Measurements from ENCODE around the gene NXF2B.
"Not testable (repeated sequence)": the region's sequence is repeated elsewhere in the genome, so short reads cannot be mapped to it uniquely, and the experiment has no call there.

Gene NXF2B, protein sequence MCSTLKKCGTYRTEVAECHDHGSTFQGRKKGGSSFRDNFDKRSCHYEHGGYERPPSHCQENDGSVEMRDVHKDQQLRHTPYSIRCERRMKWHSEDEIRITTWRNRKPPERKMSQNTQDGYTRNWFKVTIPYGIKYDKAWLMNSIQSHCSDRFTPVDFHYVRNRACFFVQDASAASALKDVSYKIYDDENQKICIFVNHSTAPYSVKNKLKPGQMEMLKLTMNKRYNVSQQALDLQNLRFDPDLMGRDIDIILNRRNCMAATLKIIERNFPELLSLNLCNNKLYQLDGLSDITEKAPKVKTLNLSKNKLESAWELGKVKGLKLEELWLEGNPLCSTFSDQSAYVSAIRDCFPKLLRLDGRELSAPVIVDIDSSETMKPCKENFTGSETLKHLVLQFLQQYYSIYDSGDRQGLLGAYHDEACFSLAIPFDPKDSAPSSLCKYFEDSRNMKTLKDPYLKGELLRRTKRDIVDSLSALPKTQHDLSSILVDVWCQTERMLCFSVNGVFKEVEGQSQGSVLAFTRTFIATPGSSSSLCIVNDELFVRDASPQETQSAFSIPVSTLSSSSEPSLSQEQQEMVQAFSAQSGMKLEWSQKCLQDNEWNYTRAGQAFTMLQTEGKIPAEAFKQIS

DNA sequence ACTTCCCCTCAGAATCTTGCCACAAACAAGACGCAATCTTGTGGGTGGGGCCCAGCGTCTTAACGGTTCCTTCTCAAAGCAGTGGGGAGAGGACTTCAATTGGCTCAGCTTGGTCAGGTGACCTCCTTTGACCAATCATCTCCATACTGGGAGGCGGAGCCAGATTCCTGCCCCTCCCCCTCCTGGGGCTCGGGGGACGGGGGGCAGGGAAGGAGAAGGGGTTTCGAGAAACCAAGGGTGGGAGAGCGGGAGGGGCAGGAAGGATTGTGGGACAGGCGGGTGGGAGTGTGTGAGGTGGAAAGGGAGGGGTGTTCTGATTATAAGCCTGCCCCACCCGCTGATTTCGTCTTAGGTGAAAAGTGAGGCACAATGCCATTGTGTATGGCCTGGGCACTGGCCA is at the start of gene NXF2B:
TSS of gene NXF2B (minus strand) at position 101 of the 400 bp plus-strand sequence. CDS start 59,972 bp downstream, outside the sequence.
- not testable (repeated sequence) for H3K4me3 ChIP-seq (ENCODE audit: low read length); H3K9me3 ChIP-seq (ENCODE audit: control insufficient read depth, low read length); H3K36me3 ChIP-seq (ENCODE audit: control insufficient read depth, insufficient read depth, low read length); H3K4me1 ChIP-seq (ENCODE audit: control insufficient read depth, insufficient read depth, low read length); H3K27me3 ChIP-seq (ENCODE audit: control insufficient read depth, insufficient read depth, low read length); H3K9ac ChIP-seq (ENCODE audit: low read length)

DNA sequence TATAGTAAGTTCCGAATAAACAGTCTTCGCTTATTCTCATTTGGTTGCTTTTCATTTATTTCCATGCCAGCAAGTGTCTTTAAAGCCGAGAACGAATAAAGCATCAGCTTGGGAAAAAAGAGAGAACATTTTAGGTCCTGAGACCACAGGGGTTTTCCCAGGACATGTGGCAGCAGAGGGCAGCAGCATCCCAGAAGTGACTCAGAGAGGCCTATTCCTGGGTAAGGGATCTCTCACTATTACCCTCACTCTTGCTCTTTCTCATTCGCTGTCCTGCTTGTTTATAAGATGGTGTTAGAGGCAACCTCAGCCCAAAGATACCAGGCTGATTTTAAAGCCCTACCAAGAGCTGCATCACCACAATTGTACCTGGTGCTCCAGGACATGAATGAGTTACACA is 39.0 kb upstream of the NXF2B start:
- H3K27me3 ChIP-seq (ENCODE audit: control insufficient read depth, insufficient read depth, low read length); H3K9me3 ChIP-seq (ENCODE audit: control insufficient read depth, low read length); H3K9ac ChIP-seq (ENCODE audit: low read length); H3K36me3 ChIP-seq (ENCODE audit: control insufficient read depth, insufficient read depth, low read length); H3K4me3 ChIP-seq (ENCODE audit: low read length); H3K4me1 ChIP-seq (ENCODE audit: control insufficient read depth, insufficient read depth, low read length): not testable (repeated sequence)

DNA sequence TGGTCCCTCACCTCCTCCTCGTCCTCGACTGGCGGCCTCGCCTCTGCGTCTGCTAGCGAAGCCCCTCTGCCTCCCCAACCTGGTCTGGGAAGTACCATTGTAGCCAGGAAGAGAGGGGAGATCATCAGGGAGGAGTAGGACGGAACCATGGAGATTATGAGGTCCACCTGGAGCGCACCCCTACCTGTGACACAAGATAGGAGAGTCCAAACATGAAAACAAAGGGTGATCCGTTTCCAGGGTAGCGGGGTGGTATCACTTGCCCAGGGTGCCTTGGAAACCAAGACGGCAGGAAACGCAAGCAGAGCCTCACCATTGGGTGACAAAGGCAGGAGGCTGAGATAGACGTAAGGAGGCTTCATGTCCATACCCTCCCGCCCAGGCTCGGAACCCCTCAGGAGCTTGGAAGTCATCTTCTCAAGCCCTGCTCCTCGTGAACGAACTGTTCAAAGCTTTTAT is 32.0 kb upstream of the NXF2B start, which contains the start of gene TCP11X2:
TSS of gene TCP11X2 (minus strand) at position 51 of the 459 bp plus-strand sequence.
- H3K4me1 ChIP-seq (ENCODE audit: control insufficient read depth, insufficient read depth, low read length); H3K36me3 ChIP-seq (ENCODE audit: control insufficient read depth, insufficient read depth, low read length); H3K4me3 ChIP-seq (ENCODE audit: low read length); H3K9me3 ChIP-seq (ENCODE audit: control insufficient read depth, low read length); H3K27me3 ChIP-seq (ENCODE audit: control insufficient read depth, insufficient read depth, low read length); H3K9ac ChIP-seq (ENCODE audit: low read length): not testable (repeated sequence)

DNA sequence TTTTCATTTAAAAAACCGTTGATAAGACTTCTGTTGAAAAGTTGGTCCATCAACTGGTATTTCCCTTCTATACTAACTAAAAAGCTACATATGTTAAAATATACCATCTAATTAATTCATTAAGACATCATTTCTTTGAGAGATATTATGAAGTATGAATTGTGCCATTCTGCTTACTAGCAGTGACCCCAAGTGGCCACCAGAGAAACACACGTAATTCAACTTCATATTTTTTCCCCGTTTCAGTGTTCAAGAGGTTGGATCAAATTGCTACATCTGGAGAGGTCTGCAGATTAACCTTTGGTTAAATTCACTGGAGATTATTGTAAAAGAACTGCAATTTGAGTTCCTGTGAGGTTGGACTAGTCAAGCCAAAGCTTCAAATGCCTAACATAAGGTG is 30.4 kb upstream of the NXF2B start:
- not testable (repeated sequence) for H3K9me3 ChIP-seq (ENCODE audit: control insufficient read depth, low read length)

DNA sequence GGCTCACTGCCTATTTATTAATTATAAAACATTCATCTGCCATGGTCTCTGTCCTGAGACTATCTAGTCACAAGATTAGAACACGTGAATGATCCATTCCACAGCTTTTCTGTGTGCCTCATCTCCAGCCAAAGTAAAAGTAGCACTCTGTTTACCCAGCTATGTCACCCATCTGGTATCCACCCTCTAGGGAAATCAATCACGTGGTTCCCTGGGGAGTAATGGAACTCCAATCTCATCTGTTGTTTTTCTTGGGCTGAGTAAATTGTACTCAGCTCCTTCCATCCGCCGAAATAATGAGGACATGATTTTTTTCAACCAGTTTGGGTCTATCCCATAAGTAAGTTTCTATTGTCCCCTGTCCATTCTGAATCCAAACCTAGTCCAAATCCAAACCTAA is 18.8 kb upstream of the NXF2B start:
- not testable (repeated sequence) for H3K9ac ChIP-seq (ENCODE audit: low read length); H3K9me3 ChIP-seq (ENCODE audit: control insufficient read depth, low read length); H3K4me1 ChIP-seq (ENCODE audit: control insufficient read depth, insufficient read depth, low read length); H3K36me3 ChIP-seq (ENCODE audit: control insufficient read depth, insufficient read depth, low read length); H3K27me3 ChIP-seq (ENCODE audit: control insufficient read depth, insufficient read depth, low read length); H3K4me3 ChIP-seq (ENCODE audit: low read length)

More for the DNA sequence above, 30.4 kb upstream of the NXF2B start:
- H3K4me1 ChIP-seq (ENCODE audit: control insufficient read depth, insufficient read depth, low read length); H3K9ac ChIP-seq (ENCODE audit: low read length); H3K27me3 ChIP-seq (ENCODE audit: control insufficient read depth, insufficient read depth, low read length); H3K4me3 ChIP-seq (ENCODE audit: low read length); H3K36me3 ChIP-seq (ENCODE audit: control insufficient read depth, insufficient read depth, low read length): not testable (repeated sequence)

DNA sequence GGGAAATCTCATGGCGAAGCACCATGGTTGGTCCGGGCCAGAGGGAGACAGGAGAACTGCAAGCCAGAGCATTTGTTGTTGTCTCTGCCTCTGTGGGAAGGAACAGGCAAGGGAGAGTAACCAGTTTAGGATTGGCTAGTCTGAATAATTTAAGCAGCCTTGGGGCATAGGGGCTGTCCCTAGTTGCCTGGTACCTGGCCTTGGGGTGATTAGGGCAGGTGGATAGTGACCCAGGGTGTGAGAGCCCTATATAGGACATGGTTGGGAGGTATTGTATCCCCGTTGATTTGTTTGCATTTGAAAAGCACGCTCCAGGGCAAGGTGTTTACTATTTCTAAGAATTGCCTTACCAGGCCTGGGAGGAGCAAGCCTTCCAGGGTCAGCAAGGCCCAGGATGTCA is 25.3 kb downstream of the NXF2B start:
- H3K4me3 ChIP-seq (ENCODE audit: low read length); H3K9ac ChIP-seq (ENCODE audit: low read length); H3K27me3 ChIP-seq (ENCODE audit: control insufficient read depth, insufficient read depth, low read length); H3K4me1 ChIP-seq (ENCODE audit: control insufficient read depth, insufficient read depth, low read length); H3K9me3 ChIP-seq (ENCODE audit: control insufficient read depth, low read length); H3K36me3 ChIP-seq (ENCODE audit: control insufficient read depth, insufficient read depth, low read length): not testable (repeated sequence)

DNA sequence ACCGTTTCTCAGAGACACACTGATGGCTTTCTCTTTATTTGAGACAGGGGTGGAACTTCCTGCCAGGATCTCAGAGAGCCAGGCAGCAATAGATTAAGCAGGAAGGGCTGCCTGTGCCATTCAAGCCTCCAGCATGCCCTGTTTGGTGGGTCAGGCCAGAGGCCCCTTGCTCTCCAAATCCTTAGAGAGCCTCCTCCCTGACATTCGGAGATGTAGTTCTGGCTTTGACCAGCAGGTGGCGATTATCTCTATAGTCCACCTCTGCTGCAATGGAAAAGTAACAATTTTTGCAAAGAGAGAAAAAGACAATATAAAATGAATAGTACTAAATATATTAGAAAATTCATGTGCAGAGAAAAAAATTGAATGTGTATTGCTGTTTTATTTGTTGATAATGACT is 93.9 kb downstream of the NXF2B start:
- H3K27me3 ChIP-seq (ENCODE audit: control insufficient read depth, insufficient read depth, low read length), result no peaks in the 10 kb centered on the region
- H3K9ac ChIP-seq (ENCODE audit: low read length), result no peak overlapping the region
- no peaks in the 10 kb centered on the region for H3K36me3 ChIP-seq (ENCODE audit: control insufficient read depth, insufficient read depth, low read length)
- no peaks in the 10 kb centered on the region for H3K9me3 ChIP-seq (ENCODE audit: control insufficient read depth, low read length)
- H3K4me1 ChIP-seq (ENCODE audit: control insufficient read depth, insufficient read depth, low read length), result no peaks in the 10 kb centered on the region
- no peak overlapping the region for H3K4me3 ChIP-seq (ENCODE audit: low read length)

DNA sequence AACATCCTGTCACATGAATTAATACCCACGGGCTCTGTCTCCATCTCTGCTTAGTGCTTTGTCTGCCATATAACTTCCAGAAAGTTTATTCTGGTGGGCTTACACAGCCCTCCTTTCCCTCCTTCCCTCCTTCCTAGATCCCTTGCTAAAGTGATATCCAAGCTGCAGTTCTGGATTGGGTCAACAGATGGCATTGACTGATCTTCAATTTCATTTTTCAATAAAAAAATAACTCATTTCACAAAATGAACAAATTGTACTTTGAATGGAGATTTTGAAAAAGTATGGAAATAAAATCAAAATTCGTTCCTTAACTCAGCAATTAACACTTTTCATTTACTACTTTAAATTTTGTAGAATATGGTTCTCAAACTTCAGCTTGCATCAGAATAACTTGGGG is 97.9 kb downstream of the NXF2B start:
- no peaks in the 10 kb centered on the region for H3K36me3 ChIP-seq (ENCODE audit: control insufficient read depth, insufficient read depth, low read length)
- no peak overlapping the region for H3K9ac ChIP-seq (ENCODE audit: low read length)
- no peaks in the 10 kb centered on the region for H3K4me1 ChIP-seq (ENCODE audit: control insufficient read depth, insufficient read depth, low read length)
- H3K27me3 ChIP-seq (ENCODE audit: control insufficient read depth, insufficient read depth, low read length), result no peaks in the 10 kb centered on the region
- H3K9me3 ChIP-seq (ENCODE audit: control insufficient read depth, low read length), result no peaks in the 10 kb centered on the region
- no peak overlapping the region for H3K4me3 ChIP-seq (ENCODE audit: low read length)

DNA sequence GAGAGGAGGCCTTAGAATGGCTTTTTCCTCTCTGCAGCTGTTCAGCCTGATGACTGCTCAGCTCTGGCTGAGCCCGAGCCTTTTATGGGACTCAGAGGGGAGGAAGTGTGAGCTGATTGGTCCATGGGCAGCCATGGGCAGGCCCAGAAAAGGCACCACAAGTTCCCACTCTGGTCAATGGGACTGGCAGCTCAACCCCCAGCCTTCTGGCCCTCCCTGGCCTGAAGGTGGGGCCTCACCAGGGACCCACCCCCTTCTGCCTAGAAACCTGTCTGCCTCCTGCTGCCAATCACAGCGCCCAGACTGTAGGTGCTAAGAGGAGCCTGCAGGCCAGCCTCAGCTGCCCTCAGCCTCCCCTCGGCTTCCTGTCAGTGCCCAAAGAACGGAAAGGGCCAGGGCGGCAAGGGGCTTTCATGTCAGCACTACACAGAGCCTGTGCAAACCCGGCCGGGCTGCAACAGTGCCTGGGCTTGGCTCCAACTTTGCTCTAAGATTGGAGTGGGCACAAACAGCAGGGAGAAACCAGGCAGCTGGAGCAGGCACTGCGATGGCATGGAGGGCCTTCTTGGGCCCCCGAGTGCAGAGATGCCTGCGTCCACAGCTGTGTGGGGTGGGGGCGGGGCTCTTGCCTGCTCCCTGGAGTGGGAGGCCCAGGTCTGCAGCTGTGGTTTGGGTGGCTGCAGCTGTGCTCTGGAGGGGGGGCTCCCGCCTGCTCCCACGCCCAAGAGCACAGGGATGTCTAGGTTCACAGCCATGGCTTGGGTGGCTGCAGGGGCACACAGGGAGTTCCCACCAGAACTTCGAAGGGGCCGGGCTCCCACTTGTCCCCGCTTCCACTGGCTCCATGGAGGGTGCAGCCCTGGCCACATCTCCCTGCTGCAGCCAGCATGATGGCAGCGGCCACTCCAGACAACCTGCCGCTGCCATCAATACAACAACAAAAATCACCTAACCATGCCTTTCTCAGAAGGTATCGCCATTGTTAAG is 100.2 kb downstream of the NXF2B start:
- Histone ChIP-seq H3K4me1 (ENCODE audit: control insufficient read depth, insufficient read depth, low read length) (no peaks in the 10 kb centered on the region), H3K9me3 (ENCODE audit: control insufficient read depth, low read length) (no peaks in the 10 kb centered on the region), H3K4me3 (ENCODE audit: low read length) (no peak overlapping the region), H3K27me3 (ENCODE audit: control insufficient read depth, insufficient read depth, low read length) (no peaks in the 10 kb centered on the region), H3K36me3 (ENCODE audit: control insufficient read depth, insufficient read depth, low read length) (no peaks in the 10 kb centered on the region), H3K9ac (ENCODE audit: low read length) (no peak overlapping the region)

DNA sequence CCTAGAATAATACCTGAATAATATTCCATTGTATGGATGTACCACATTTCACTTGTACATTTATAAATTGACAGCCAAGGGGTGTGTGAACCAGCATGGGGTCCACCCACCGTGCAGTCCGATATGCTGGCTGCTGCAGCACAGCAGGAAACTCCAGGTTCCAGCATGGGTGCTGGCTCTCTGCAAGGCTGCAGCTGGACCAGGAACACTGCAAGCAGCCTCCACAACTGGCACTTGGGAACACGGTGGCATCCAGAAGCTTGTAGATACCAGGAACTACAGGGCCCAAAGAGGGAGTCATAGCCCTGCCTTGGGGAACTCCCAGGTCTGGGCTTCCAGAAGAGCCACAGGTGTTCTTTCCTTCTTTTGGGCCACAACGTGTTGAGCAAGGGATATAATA is 101.6 kb downstream of the NXF2B start:
- H3K9ac ChIP-seq (ENCODE audit: low read length), result no peak overlapping the region
- no peaks in the 10 kb centered on the region for H3K27me3 ChIP-seq (ENCODE audit: control insufficient read depth, insufficient read depth, low read length)
- no peaks in the 10 kb centered on the region for H3K9me3 ChIP-seq (ENCODE audit: control insufficient read depth, low read length)
- H3K4me3 ChIP-seq (ENCODE audit: low read length), result no peak overlapping the region
- no peaks in the 10 kb centered on the region for H3K4me1 ChIP-seq (ENCODE audit: control insufficient read depth, insufficient read depth, low read length)
- H3K36me3 ChIP-seq (ENCODE audit: control insufficient read depth, insufficient read depth, low read length), result no peaks in the 10 kb centered on the region
